HG03575 (cell line): Measurements from ENCODE around the gene AGO3.
"Not testable (repeated sequence)": the region's sequence is repeated elsewhere in the genome, so short reads cannot be mapped to it uniquely, and the experiment has no call there.

Experiments
- ATAC-seq: cut with Tn5 transposase; IDR thresholded peaks from one replicate; pipeline ENCODE4 v1.9.1; 2021; ENCODE audit not compliant: unreplicated experiment, insufficient number of reproducible peaks, low FRiP score; ENCODE audit errors: extremely low read depth

The AGO3 gene

DNA sequence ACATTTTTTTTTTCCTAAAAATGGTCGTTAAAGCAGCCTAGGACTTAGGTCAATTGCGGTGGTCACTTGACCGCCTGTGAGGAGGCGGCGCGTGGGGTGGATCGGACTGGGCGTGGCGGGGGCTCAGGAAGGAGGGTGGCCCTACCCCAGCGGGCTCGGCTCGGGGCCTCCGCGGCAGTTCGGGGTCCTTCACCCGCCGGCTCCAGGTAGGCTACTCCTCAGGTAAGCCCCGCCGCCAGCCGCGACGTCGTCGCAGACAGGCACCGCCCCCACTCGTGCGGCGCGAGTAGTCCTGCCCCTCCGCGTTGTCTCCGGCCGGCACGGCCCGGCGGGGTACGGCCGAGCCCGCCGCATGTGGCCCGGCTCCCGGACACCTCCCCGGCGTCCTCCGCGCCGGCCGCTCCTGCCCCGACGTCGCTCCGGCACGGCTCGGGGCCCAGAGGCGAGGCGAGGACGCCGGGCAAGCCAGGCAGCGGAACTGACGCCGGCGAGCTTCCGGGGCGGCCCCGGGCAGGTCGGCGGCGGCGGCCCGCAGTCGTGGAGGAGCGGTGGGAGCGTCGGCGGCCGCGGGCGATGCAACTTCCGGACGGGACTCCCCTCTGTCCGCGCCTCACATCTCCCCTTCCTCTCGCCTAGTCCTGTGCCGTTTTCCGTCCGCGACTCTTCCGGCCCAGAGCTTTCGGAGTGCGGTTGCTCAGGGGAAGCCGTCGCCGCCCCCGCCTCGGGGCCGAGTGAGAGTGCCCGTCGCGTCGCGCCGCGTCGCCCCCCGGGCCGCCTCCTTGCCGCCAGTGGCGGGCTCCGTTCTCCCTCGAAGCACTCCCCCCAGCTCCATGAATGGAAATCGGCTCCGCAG, at the start of gene AGO3:
TSS of gene AGO3 (plus strand) at position 513 of the 853 bp plus-strand sequence. CDS start at position 835, 322 bp downstream.
- ATAC-seq: no peak

GRCh38 chr1:35881850-35882273, 49.0 kb upstream of the AGO3 start:
- ATAC-seq: no peak

DNA sequence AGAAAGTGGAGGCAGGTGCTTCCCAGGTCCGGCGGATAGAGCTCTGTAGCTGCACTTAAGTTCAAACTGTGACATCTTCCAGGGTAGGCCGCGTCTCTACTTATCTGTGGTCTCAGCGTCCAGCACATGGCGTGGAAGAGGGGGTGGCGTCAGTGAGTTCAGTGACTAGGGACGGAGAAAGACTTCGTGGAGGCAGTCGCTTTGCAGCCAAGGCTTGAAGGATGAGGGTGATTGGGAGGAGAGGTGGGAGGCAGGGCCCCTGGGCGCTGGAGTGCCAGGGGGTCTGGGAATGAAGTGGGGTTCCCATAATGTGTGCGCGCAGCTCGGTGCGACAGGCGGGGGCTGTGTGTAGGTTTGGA, 48.3 kb upstream of the AGO3 start:
- ATAC-seq: no peak

DNA sequence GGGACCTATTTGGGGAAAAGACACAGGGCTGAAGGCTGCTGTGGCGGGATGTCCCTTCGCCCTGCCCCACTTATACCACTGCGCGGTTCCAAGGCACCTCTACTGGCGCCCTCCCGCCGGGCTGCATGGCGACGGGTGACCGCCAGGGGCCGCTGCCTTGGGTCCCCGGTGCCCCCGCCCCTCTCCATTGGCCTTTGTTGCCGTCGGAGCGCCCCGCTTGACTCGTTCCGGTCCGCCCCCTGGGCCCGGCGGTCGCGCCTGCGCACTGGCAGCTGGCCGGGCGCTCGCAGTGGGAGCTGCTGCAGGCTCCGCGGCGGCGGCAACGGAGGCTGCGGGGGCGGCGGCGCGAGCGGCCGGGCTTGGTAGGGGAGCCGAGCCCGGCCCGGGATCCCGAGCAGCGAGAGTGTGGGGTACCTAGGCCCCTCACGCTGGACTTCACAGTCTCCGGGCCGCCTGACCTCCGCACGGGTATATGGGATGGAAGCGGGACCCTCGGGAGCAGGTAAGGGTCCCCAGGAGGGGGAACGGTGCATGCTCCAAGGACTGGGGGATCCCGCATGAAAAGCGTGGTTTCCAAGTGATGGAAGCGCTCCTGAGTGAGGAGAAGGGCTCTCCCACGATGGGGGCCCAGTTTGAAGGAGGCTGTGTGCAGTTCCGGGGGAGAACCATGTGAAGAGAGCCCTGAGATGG, 47.8 kb upstream of the AGO3 start, which contains the start of gene AGO1:
TSS of gene AGO1 (plus strand) at position 265 of the 690 bp plus-strand sequence. CDS start at position 478, 213 bp downstream.
- no peak for ATAC-seq

- ATAC-seq: no peak
These were observed 47.2 kb upstream of the AGO3 start for GRCh38 chr1:35883635-35884101.

- no peak for ATAC-seq
These were observed 46.0 kb upstream of the AGO3 start for GRCh38 chr1:35884934-35885333.

GRCh38 chr1:35885961-35886558, 44.8 kb upstream of the AGO3 start:
- ATAC-seq: no peak

DNA sequence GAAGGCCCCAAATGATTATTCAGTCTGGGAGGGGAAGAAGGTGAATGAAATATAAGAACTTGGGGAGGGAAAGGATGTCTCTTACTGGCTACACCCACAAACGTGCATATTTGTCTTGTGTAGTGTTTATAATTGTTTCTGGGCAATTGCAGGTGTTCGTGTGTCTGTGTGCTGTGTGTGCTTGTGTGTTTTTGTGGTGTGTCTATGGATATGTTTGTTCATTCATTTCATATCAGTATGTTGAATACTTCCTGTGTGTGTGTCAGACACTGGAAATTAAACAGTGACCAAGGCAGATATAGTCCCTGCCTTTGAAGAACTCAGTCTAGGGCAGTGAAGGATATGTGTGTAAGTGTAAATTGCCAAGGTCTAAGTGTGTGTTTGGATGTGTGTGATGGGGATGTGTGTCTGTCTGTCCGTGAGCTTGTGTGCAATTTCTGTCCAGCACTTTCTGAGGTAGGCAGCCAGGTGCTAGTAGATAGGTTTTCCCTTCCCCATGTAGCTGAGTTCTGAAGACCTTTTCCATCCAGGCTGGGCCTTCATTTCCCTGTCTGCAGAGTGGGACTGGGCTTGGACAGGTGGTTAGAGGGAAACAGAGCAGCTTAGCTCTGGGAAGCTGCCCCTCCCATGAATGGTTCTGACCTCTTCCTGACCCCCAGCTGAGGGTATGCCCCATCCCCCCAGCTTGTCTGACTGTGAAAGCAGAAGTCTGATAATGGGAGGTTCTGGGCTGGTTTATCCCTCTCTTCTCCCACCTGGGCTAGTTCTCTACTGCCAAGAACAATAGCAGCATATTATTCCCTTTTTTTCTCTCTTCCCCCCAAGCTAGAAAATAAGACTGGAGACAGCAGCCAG, 44.1 kb upstream of the AGO3 start:
- ATAC-seq: no peak

GRCh38 chr1:35887508-35887907, 43.4 kb upstream of the AGO3 start:
- no peak for ATAC-seq

DNA sequence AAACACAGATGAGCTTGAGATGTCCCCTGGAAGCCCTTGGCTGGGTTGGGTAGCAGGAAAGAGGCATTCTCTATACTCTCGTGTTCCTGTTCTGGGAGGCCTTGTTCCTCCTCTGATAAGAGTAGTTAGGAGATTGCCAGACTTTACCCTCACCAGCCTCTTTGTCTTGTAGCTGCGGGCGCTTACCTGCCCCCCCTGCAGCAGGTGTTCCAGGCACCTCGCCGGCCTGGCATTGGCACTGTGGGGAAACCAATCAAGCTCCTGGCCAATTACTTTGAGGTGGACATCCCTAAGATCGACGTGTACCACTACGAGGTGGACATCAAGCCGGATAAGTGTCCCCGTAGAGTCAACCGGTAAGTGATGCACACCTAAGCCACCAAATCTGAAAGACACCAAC, 42.6 kb upstream of the AGO3 start:
- no peak for ATAC-seq

- not testable (repeated sequence) for ATAC-seq
These were observed 41.9 kb upstream of the AGO3 start for GRCh38 chr1:35888981-35889380.

DNA sequence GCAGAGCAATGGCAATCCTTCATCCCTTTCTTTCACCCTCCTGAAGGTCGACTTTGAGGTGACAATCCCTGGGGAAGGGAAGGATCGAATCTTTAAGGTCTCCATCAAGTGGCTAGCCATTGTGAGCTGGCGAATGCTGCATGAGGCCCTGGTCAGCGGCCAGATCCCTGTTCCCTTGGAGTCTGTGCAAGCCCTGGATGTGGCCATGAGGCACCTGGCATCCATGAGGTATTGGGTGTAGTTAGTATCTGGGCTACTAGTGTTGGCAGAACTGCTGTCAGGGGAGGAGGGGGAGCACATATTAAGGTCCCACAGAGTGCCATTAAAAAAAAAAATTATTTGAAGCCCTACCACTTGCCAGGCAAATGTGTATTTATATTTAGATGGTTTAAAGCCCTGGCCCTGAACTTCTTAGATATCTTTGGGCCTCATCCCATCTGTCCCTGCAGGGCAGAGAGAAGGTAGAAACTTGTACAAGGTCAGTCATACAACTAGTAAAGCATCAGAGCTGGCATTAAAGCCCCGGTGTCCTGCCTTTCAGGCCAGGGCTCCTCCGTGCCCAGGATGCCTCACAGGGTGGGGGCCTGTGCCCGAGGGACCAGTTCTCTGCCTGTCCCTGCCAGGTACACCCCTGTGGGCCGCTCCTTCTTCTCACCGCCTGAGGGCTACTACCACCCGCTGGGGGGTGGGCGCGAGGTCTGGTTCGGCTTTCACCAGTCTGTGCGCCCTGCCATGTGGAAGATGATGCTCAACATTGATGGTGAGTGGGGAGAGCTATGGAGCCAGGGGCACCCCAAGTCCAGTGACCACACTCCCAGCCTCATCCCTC, 37.6 kb upstream of the AGO3 start:
- ATAC-seq: no peak

DNA sequence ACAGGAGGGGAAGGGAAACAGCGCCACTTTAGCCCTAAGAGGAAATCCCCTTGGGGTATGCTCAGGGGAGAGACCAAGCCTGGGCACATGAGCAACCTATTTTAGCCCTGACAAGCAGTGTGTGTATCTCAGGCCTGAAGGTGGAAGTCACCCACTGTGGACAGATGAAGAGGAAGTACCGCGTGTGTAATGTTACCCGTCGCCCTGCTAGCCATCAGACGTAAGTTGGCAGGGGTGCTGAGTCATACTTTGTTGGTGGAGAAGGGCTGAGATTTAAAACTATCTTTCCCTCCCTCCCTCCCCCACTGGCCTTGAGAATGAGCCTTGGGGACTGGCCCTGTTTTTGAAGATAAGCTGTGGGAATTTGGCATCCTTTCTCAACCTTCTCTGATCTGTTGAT, 36.7 kb upstream of the AGO3 start:
- ATAC-seq: peak; percentile 39

DNA sequence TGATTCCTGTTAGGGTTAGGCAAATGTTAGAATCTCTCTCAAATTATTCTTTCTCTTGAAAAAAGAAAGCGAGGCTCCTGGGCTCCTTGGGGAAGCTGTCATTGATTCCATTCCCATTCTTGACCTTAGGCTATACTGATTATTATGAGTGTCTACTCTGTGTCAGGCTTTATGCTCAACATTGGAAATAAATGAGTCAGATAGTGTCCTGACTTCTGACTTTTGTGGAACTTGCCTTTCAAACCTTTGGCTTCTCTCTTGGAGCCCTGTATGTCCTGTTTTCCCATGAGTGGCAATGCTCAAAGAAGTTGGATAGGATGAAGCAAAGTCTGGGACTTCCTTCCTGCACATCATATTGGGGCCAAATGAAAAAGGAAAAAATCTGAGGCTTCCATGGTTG, 36.2 kb upstream of the AGO3 start:
- no peak for ATAC-seq

- ATAC-seq: no peak
These were observed 31.0 kb upstream of the AGO3 start for GRCh38 chr1:35899941-35900340.

DNA sequence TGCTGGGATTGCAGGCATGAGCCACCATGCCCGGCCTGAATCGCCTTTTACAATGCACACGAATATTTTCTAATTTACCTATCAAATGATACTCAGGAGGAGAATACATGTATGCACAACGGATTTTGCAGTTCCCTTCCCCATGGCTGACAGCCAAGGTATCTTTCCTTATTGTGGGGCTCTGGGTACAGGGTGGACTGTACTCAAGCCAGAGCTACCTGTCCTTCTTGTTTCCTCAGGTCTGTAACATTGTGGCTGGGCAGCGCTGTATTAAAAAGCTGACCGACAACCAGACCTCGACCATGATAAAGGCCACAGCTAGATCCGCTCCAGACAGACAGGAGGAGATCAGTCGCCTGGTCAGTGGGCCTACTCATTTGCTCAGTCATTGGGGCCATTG, 29.7 kb upstream of the AGO3 start:
- ATAC-seq: no peak

GRCh38 chr1:35902671-35903070, 28.2 kb upstream of the AGO3 start:
- ATAC-seq: no peak

- no peak for ATAC-seq
These were observed 16.2 kb upstream of the AGO3 start for GRCh38 chr1:35914717-35915116.
